HG03378 (cell line): ENCODE measurements around the gene CEP112.
"Not testable (repeated sequence)": the region's sequence is repeated elsewhere in the genome, so short reads cannot be mapped to it uniquely, and the experiment has no call there.

ENCODE experiments used
- ATAC-seq: cut with Tn5 transposase; IDR thresholded peaks from one replicate; pipeline ENCODE4 v1.9.1; 2021; ENCODE audit warnings: mild to moderate bottlenecking, moderate library complexity; ENCODE audit not compliant: unreplicated experiment

Gene CEP112

DNA sequence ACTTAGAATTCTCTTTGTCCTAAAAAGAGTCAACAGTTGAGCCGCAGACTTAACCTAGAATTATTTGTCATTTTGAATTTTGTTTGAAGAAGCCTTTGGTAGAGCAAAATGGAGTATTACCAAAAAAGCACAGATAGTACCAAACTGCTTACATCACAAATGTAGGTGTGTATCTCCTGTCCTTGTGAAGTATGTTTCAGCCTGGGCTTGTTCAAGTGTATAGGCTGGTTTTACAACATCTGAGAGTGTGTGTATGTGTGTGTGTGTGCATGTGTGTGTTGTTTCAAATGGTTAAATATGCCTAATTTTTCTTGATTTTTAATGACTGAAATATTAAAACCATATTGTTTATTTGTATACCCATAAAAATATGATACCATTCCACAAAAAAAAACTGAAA, 441.8 kb downstream of the CEP112 start:
- no peak for ATAC-seq

- no peak for ATAC-seq
Measured at GRCh38 chr17:65749479-65749878, 442.5 kb downstream of the CEP112 start.

DNA sequence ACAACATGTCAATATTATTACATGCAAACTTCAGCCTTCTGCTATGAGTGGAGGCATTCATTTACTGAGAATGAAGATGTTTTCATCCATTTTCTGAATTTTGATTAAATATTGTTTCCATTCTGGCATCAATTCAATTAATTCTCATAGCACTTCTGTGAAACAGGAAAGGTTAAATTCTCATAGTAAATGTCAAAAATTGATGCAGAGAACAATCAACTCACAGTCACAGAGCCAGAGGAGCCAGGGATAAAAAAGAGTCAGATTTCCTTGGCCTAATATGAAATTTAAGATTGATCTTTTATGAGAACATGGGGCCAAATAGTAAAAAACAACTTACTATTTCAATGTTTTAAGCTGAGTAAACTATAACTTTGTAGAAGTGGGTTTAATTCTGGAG, 446.7 kb downstream of the CEP112 start:
- ATAC-seq, result no peak

DNA sequence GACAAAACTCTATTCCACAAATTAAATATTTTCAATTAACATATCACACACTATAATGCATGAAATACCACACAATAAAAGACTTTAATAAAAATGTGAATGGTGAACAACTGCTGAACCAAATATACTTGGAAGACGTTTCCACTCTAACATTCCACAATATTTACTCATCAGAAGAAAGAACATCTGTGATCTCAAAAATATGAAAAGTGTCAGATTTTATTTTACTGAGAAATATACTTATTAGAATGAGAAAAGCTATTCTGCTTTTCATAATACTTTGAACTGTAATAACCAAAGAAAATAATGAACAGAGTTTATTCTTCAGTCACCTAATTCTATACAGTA, 448.7 kb downstream of the CEP112 start:
- ATAC-seq, result no peak

DNA sequence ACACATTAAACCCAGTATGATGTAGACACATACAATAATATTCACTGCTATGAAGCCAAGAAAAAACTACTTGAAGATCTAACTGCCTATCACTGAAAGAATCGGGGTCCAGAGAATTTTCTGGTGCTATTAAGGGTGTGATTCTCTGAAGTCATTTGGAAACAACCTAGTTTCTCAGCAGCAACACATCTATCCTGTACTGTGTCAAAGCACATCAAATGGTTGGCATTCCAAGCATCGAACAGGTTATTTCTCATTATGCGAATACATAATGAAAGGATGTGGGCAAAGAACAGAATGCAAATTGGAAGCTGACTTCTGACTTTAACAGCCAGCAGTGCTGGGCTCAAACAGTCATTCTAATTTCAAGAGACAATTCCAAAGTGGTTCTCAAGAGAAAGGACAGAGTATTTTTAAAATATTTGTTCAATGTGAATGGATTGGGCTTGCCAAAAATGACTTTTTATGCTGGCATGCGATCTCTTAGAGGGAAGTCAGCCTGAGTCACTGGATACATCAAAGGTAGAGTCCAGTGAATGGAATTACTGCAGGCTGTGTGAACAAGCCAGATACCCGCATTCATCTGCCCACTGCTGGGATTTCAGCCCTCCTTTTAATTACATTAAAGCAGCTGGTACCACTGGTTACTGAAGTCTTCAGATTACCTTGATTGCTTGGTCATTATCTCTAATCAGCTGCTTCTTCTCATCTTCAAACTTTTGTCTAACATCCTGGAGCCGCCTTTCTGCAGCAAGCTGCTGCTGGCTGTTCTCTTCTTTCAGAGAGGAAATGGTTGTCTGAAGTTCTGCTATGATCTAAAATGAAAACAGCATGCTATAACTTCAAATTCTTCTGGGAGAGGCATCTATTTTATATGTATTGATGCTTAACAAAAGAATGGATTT, 449.3 kb downstream of the CEP112 start:
- ATAC-seq, result no peak

- no peak for ATAC-seq
Measured at GRCh38 chr17:65741710-65742109, 450.2 kb downstream of the CEP112 start.

DNA sequence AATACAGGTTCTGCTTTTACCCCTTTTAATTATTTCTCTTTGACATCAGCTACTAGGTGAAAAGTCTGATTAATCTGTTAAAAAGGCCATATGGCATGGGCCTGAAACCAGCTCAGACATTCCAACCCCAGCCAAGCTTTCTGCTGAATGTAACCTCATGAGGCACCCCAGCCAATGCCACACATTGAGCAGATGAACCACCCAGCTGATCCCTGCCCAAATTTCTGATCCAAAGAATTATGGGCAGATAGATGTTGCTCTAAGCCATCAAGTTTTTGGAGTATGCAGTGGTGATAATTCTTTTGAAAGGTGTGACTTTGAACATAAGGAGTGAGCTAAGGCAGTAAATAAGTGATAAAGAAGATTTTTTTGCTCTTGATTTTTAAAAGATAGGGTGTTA, 452.9 kb downstream of the CEP112 start:
- no peak for ATAC-seq

DNA sequence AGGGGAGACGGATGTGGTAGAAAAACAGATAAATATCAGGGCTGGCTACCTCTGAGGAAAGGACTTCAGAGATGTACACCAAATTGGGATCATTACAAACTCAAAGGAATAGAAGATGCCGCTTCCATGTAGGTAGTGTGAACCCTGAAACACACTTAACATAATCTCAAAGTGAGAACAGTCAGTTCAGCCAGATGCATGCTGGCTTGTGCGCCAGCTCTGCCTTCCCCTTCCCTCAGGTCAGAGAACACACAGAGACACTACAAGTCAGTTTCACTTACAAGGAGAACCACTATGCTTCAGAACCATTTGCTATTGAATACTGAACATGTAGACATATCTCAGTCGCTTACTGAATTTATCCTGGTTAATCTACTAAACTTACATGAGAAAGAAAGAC, 454.5 kb downstream of the CEP112 start:
- no peak for ATAC-seq

- no peak for ATAC-seq
Measured at GRCh38 chr17:65733314-65733713, 458.6 kb downstream of the CEP112 start.

DNA sequence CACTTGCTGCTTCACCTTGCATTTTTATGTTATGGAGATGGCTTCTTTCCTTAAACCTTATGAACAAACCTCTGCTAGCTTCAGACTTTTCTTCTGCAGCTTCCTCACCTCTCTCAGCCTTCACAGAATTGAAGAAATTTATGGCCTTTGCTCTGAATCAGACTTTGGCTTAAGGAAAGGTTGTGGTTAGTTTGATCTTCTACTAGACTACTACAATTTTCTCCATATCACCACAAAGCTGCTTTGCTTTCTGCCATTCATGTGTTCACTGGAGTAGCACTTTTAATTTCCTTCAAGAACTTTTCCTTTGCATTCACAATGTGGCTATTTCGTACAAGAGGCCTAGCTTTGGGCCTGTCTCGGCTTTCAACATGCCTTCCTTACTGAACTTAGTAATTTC, 459.3 kb downstream of the CEP112 start:
- not testable (repeated sequence) for ATAC-seq

- ATAC-seq, result no peak
Measured at GRCh38 chr17:65730711-65731169, 461.2 kb downstream of the CEP112 start.

DNA sequence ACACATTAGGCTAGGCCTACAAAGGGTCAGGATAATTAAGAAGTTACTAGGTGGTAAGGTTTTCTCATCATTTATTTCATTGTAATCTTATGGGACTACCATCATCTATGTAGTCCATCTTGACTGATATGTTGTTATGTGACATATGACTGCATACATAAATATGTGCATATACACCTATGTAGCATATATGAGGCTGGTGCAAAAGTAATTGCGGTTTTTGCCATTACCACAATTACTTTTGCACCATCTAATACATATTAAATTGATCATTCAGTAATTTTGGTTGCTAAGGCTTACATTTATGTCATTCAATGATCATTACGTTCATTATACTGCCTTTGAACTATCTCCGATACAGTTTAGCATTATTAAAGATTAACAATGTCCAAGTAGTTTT, 462.7 kb downstream of the CEP112 start:
- ATAC-seq, result no peak

GRCh38 chr17:65727832-65728231, 464.1 kb downstream of the CEP112 start:
- no peak for ATAC-seq

DNA sequence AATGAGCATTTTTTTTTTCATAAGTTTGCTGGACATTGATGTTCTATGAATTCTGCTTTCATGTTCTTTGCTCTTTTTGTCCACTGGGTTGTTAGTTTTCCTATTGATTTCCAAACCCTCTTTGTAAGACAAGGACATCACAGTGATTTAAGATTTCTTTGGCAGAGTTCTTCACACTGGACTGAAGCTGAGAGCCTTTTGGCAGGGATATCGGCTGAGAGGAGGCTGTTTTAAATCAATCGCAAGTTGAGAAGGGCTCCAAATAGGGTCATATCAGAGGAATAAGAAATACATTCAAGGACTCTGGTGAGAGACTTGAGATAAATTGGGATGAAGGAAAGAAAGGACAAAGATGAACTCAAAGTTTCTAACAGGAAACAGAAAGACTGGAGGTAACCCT, 464.7 kb downstream of the CEP112 start:
- no peak for ATAC-seq

DNA sequence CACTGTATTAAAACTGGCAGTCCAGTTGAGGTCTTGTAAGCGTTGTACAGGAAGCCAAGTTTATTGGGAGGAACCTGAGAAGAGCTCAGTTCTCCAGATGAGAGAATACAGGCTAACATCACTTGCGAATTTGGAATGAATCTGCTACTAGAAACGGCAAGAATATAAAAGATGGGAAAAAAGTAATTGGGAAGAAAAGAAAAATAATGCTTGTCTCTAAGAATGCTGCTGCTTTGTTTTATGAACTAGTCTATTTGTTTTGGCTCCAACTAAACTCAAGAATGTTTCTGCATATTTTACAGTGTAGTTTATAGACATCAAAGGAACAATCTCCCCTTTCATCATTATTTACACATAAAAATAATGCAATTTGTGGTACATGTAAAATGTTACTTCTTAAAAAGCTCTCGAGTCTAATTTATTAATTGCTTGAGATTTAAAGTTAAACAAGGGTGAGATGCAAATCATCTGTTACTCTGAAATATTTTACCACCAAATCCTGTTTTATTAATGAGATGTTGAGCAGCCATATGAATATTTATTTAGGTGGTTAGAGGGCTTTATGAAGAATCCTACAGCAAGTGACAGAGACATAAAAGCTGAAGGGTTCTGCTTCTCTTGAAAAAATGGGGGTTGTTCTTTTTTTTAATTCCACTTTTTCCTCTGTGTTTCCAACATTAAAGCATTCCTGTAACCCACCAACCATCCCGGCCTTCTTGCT, 468.3 kb downstream of the CEP112 start:
- no peak for ATAC-seq

DNA sequence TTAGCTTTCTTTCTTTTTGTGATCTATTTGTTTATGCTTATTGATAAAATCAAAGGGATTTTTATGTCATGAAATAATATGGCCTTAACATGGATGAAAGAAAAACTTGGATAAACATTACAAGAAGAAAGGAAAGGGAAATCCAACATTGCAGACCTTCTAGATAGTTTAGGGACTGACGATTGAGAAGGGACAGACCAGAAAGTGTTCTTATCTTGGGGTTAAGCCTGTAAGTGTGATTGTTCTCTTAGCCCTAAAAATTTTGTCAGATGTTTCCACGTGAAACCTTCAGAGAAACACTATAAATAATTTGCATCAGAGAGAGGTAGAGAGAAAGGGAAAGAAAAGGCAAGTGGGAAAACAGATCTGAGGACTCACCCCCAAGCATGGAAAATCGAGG, 473.3 kb downstream of the CEP112 start:
- ATAC-seq, result no peak

DNA sequence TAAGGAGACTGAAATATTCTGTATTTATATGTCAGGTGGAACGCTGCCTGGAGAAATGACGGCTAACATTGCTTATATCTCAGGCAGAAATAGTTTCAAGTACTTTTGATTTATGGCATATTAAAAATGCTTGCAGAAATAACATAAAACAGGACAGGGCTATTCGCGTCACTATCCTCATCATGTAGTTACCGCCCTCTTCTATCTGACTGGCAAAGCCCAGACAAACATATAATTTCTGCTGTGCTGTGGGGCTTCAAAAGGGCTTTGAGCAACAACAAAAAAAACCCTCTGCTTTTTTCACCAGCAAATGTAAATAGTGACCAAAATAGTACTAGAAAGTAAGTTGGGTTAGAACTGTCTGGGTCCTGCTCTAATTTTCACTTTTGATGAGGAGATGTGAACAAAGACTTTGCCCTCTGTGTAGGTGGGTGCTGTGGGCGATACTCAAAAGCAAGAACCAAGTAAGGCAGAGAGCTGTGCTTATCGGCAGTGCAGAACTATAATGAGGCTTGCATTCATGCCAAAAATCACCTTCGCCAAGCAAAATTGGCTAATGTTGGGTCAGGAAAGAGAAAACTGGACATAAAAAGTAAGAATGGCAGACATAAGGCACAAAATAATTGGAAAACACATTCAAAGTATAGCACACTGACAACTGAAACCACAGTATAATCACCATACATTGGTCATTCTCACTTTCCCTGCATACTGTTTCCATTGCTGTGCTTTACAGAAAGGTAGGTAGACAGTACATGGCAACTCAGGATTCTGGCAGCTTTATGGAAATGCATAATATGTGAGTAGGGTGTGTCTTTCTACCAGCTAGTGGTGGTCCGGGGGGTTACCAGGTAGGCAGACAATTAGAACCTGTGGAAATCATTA, 479.3 kb downstream of the CEP112 start:
- ATAC-seq, result no peak

DNA sequence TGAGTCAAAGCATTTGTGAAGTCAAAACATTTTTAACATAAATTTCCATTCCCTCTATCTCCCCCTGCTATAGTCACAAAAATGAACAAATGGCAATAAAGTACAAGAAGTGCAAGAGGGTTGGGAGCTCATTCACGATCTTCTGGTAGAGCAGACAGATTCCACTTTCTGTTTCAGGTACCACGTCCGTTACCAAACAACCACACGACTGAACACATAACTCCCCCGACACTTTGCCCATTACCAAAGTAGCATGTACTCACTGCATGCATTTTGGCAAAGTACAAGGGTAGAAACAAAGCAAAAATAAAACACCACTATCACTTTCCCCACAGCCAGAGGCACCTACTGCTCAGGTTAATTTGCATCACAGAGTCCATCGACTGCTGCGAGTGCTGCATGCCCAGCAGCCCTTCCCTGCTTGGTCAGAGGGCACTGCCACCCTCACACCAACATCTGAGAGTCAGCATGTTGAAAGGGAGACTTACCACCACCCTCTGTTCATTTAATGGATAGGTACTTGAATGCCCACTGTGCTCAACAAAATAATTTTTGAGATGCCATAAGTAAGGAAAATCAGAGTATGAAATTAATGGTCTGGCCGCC, 480.2 kb downstream of the CEP112 start:
- no peak for ATAC-seq

- ATAC-seq, result no peak
Measured at GRCh38 chr17:65707780-65708179, 484.2 kb downstream of the CEP112 start.

DNA sequence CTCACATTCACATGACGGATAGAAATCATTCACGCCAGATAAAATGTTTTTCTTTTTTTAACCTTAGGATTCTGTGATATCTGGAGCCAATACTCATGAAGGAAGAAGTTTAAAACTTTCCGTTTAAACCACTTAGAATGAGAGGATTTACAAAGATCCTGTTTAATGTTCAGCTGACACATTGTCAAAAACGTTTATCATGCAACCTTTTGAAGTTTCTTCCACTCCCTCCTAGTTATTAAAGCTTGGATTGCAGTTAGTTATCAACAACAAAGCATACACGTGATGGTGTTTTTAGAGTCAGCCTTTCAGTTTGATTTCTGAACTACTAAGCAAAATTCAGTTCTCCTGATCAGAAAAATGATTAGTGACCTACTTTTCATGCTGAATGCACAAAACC, 487.2 kb downstream of the CEP112 start:
- ATAC-seq, result no peak

DNA sequence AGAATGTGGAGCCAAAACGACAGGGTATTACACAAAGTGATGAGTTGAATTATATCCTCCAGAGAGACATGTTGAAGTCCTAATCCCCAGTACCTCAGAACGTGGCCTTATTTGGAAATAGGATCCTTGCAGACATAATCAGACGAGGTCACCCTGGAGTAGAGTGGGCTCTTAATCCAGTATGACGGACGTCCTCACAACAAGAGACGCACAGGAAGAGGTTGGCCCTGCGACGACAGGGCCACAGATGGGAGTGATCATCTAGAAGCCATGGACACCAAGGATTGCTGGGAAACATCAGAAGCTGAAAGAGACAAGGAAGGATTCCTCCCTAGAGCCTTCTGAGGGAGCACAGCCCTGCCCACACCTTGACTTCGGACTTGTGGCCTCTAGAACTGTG, 488.0 kb downstream of the CEP112 start:
- no peak for ATAC-seq
